HepG2 (cell line): ENCODE results near the gene TRAIP. TPM values are rescaled to one million over a fixed set of nuclear protein-coding genes. Genes with fewer than 3 reads are reported as not detected.
A peak's percentile ranks its signal among the peaks of the same experiment; 100 is the strongest.

Experiments
- ELF1 ChIP-seq: sonication (generic); formaldehyde crosslinking; IDR thresholded peaks from 2 replicates; pipeline ENCODE4 v1.4.0; 2020; ENCODE audit warnings: missing genetic modification reagents
- FOXK1 ChIP-seq: sonication (generic); formaldehyde crosslinking; IDR thresholded peaks from 2 replicates; pipeline ENCODE4 v1.4.0; 2020; ENCODE audit warnings: low read depth, missing genetic modification reagents, borderline replicate concordance
- GABPB1 ChIP-seq: IDR thresholded peaks from 2 replicates; pipeline ENCODE4 v1.6.1; 2016; ENCODE audit warnings: mild to moderate bottlenecking, missing genetic modification reagents, moderate library complexity, missing compliant biosample characterization
- GATAD2A ChIP-seq: IDR thresholded peaks from 2 replicates; pipeline ENCODE4 v1.6.1; 2016
- KLF11 ChIP-seq: IDR thresholded peaks from 2 replicates; pipeline ENCODE4 v1.6.1; 2016; ENCODE audit warnings: missing compliant biosample characterization
- KMT2A ChIP-seq: sonication (generic); formaldehyde crosslinking; IDR thresholded peaks from 2 replicates; pipeline ENCODE4 v1.4.0; 2020; ENCODE audit warnings: missing genetic modification reagents
- KMT2B ChIP-seq: IDR thresholded peaks from 2 replicates; pipeline ENCODE4 v1.6.1; 2016; ENCODE audit warnings: missing genetic modification reagents, missing compliant biosample characterization
- NR2C2 ChIP-seq: sonication (generic); formaldehyde crosslinking; IDR thresholded peaks from 2 replicates; pipeline ENCODE4 v1.4.0; 2020; ENCODE audit warnings: missing genetic modification reagents, mild to moderate bottlenecking, moderate library complexity, borderline replicate concordance
- SP4 ChIP-seq: sonication (generic); formaldehyde crosslinking; IDR thresholded peaks from 2 replicates; pipeline ENCODE4 v1.8.1; 2023; ENCODE audit warnings: mild to moderate bottlenecking, missing genetic modification reagents
- ZNF205 ChIP-seq: IDR thresholded peaks from 2 replicates; pipeline ENCODE4 v1.6.1; 2018; ENCODE audit warnings: missing biosample characterization, missing genetic modification reagents
- ZNF350 ChIP-seq: sonication (generic); formaldehyde crosslinking; IDR thresholded peaks from 2 replicates; pipeline ENCODE4 v1.4.0; 2020; ENCODE audit warnings: mild to moderate bottlenecking, low read depth, missing genetic modification reagents, borderline replicate concordance
- polyA plus RNA-seq, 8 experiments: library from polyadenylated mRNA; depleted of rRNA in 3 of 8; stranded (reverse) in 7 of 8; unstranded in 1 of 8; fragments of >200 nt; fragmentation: Illumina TruSeq in 4 of 8; extraction: Trizol in 4 of 8; gene quantifications; 2 replicates each; pipeline versions ENCODE4 v1.2.1 to v1.2.3, GENCODE V29; 2011 to 2016; ENCODE audit warnings: low read depth in 4 of 8, missing spikeins in 1 of 8, mixed read lengths in 1 of 8; ENCODE audit not compliant: insufficient read depth in 1 of 8
- total RNA-seq, 5 experiments: library from RNA; depleted of rRNA; stranded (reverse); fragments of >200 nt; fragmentation: Illumina TruSeq; extraction: Trizol; gene quantifications; 2 replicates each; pipeline ENCODE4 v1.2.3, GENCODE V29; 2016; ENCODE audit warnings: low read depth in 1 of 5
- TF ChIP-seq, protein P1 (sequence below): fragments of 450-650 bp; IDR thresholded peaks from 2 replicates; pipeline ENCODE4 v1.6.1; 2016
- TF ChIP-seq, protein P2 (sequence below): sonication (generic); formaldehyde crosslinking; IDR thresholded peaks from 2 replicates; pipeline ENCODE4 v1.4.0; 2020; ENCODE audit warnings: mild to moderate bottlenecking, missing genetic modification reagents
- TF ChIP-seq, protein P3 (sequence below): IDR thresholded peaks from 2 replicates; pipeline ENCODE4 v1.6.1; 2016; ENCODE audit warnings: mild to moderate bottlenecking, missing biosample characterization, missing genetic modification reagents
- TF ChIP-seq, protein P4 (sequence below): sonication (generic); formaldehyde crosslinking; IDR thresholded peaks from 2 replicates; pipeline ENCODE4 v1.4.0; 2020; ENCODE audit warnings: missing genetic modification reagents
- TF ChIP-seq, protein P5 (sequence below): sonication (generic); formaldehyde crosslinking; IDR thresholded peaks from 2 replicates; pipeline ENCODE4 v1.5.0; 2020; ENCODE audit warnings: mild to moderate bottlenecking, missing genetic modification reagents, borderline replicate concordance

The TRAIP gene
- total and polyA plus RNA-seq, 2 of the 13 experiments (the other 11 are each of a cell fraction or from before 2014, with no cell fraction given): 13.9 to 23.9 TPM

DNA sequence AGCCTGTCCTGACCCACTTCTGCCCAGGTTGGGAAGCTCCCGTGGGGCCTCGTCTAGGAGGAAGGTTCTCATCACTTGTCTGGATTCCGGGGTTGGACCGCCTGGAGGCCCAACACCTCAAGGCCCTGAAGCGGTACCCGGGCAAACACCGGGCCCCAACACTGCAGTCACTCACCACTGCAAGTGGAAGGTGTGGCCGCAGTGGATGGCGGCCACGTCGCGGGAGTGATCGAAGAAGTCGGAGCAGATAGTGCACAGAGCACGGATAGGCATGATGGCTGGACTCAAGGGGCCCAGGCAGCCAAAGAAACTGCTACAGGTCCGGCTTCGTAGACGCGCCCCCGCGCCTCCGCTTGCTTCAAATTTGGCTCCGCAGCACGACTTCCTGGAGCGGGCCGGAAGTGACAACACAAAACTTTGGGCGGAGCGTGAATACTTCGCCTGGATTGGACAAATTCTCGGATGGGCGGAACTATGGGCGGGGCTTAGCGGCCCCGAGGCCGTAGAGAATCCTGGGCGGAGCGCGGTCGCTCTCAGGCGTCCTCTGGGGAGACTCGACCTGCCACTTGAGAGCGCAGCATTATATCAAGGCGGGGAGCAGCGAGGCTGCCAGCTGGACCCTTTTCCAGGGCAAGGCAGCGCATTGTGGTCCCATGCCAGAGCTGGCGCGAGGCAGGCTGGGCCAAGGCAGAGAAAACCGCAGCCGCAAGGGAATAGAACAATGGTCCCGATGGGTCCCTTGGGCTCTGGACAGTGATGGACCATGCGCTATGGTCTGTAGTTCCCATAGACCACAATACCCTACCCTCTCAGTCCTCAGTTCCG, at the start of gene TRAIP (continued):
- TF ChIP-seq FOXK1 (peak; percentile 76; the same call in 1 of the 2 replicates), ELF1 (peak; percentile 88), NR2C2 (CRISPR knock-in tag) (peak; percentile 46; the same call in 1 of the 2 replicates), SP4 (CRISPR knock-in tag) (peak; percentile 97), GATAD2A (no peak), KMT2B (peak; percentile 84), KMT2A (CRISPR knock-in tag) (peak; percentile 81), ZNF350 (CRISPR knock-in tag) (peak; percentile 59; the same call in 1 of the 2 replicates), KLF11 (no peak), GABPB1 (CRISPR knock-in tag) (peak; percentile 99), ZNF205 (CRISPR knock-in tag) (peak; percentile 40; the same call in 1 of the 2 replicates)
- TF ChIP-seq, protein P1, sequence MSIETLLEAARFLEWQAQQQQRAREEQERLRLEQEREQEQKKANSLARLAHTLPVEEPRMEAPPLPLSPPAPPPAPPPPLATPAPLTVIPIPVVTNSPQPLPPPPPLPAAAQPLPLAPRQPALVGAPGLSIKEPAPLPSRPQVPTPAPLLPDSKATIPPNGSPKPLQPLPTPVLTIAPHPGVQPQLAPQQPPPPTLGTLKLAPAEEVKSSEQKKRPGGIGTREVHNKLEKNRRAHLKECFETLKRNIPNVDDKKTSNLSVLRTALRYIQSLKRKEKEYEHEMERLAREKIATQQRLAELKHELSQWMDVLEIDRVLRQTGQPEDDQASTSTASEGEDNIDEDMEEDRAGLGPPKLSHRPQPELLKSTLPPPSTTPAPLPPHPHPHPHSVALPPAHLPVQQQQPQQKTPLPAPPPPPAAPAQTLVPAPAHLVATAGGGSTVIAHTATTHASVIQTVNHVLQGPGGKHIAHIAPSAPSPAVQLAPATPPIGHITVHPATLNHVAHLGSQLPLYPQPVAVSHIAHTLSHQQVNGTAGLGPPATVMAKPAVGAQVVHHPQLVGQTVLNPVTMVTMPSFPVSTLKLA: peak; percentile 23; the same call in 1 of the 2 replicates
- TF ChIP-seq, protein P2, sequence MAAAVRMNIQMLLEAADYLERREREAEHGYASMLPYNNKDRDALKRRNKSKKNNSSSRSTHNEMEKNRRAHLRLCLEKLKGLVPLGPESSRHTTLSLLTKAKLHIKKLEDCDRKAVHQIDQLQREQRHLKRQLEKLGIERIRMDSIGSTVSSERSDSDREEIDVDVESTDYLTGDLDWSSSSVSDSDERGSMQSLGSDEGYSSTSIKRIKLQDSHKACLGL (CRISPR knock-in tag): peak; percentile 71; the same call in 1 of the 2 replicates
- TF ChIP-seq, protein P3, sequence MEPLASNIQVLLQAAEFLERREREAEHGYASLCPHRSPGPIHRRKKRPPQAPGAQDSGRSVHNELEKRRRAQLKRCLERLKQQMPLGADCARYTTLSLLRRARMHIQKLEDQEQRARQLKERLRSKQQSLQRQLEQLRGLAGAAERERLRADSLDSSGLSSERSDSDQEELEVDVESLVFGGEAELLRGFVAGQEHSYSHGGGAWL (CRISPR knock-in tag): peak; percentile 30; the same call in 1 of the 2 replicates
- TF ChIP-seq, protein P4, sequence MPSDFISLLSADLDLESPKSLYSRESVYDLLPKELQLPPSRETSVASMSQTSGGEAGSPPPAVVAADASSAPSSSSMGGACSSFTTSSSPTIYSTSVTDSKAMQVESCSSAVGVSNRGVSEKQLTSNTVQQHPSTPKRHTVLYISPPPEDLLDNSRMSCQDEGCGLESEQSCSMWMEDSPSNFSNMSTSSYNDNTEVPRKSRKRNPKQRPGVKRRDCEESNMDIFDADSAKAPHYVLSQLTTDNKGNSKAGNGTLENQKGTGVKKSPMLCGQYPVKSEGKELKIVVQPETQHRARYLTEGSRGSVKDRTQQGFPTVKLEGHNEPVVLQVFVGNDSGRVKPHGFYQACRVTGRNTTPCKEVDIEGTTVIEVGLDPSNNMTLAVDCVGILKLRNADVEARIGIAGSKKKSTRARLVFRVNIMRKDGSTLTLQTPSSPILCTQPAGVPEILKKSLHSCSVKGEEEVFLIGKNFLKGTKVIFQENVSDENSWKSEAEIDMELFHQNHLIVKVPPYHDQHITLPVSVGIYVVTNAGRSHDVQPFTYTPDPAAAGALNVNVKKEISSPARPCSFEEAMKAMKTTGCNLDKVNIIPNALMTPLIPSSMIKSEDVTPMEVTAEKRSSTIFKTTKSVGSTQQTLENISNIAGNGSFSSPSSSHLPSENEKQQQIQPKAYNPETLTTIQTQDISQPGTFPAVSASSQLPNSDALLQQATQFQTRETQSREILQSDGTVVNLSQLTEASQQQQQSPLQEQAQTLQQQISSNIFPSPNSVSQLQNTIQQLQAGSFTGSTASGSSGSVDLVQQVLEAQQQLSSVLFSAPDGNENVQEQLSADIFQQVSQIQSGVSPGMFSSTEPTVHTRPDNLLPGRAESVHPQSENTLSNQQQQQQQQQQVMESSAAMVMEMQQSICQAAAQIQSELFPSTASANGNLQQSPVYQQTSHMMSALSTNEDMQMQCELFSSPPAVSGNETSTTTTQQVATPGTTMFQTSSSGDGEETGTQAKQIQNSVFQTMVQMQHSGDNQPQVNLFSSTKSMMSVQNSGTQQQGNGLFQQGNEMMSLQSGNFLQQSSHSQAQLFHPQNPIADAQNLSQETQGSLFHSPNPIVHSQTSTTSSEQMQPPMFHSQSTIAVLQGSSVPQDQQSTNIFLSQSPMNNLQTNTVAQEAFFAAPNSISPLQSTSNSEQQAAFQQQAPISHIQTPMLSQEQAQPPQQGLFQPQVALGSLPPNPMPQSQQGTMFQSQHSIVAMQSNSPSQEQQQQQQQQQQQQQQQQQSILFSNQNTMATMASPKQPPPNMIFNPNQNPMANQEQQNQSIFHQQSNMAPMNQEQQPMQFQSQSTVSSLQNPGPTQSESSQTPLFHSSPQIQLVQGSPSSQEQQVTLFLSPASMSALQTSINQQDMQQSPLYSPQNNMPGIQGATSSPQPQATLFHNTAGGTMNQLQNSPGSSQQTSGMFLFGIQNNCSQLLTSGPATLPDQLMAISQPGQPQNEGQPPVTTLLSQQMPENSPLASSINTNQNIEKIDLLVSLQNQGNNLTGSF (CRISPR knock-in tag): 0 out of 2 replicates have a peak, but pooled peaks have one; percentile 43
- TF ChIP-seq, protein P5, sequence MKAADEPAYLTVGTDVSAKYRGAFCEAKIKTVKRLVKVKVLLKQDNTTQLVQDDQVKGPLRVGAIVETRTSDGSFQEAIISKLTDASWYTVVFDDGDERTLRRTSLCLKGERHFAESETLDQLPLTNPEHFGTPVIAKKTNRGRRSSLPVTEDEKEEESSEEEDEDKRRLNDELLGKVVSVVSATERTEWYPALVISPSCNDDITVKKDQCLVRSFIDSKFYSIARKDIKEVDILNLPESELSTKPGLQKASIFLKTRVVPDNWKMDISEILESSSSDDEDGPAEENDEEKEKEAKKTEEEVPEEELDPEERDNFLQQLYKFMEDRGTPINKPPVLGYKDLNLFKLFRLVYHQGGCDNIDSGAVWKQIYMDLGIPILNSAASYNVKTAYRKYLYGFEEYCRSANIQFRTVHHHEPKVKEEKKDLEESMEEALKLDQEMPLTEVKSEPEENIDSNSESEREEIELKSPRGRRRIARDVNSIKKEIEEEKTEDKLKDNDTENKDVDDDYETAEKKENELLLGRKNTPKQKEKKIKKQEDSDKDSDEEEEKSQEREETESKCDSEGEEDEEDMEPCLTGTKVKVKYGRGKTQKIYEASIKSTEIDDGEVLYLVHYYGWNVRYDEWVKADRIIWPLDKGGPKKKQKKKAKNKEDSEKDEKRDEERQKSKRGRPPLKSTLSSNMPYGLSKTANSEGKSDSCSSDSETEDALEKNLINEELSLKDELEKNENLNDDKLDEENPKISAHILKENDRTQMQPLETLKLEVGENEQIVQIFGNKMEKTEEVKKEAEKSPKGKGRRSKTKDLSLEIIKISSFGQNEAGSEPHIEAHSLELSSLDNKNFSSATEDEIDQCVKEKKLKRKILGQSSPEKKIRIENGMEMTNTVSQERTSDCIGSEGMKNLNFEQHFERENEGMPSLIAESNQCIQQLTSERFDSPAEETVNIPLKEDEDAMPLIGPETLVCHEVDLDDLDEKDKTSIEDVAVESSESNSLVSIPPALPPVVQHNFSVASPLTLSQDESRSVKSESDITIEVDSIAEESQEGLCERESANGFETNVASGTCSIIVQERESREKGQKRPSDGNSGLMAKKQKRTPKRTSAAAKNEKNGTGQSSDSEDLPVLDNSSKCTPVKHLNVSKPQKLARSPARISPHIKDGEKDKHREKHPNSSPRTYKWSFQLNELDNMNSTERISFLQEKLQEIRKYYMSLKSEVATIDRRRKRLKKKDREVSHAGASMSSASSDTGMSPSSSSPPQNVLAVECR: peak; percentile 99
